SK-N-SH treated with all-trans-retinoic acid at 6 μM for 48 hours (cell line): ENCODE measurements around the gene CPOX.
A peak's percentile ranks its signal among the peaks of the same experiment; 100 is the strongest.

Source experiments
- ATAC-seq: fragments of 200-7000 bp; cut with Tn5 transposase; 3 replicates; pipeline ENCODE4 v1.9.1; 2020; ENCODE audit warnings: mild to moderate bottlenecking, moderate library complexity
- ARNTL ChIP-seq: fragments of 450-650 bp; formaldehyde crosslinking; IDR thresholded peaks from 2 replicates; pipeline ENCODE4 v1.5.0; 2020; ENCODE audit warnings: low read depth, mild to moderate bottlenecking, moderate library complexity, borderline replicate concordance
- BACH2 ChIP-seq: fragments of 250-450 bp; sonication (Bioruptor Pico); IDR thresholded peaks from 2 replicates; pipeline ENCODE4 v1.9.0; 2021; ENCODE audit warnings: mild to moderate bottlenecking, borderline replicate concordance
- CSDC2 ChIP-seq: fragments of 250-450 bp; sonication (Bioruptor Pico); IDR thresholded peaks from 2 replicates; pipeline ENCODE4 v1.5.0; 2020; ENCODE audit warnings: mild to moderate bottlenecking, moderate library complexity
- ESRRG ChIP-seq: fragments of 250-450 bp; sonication (Bioruptor Pico); IDR thresholded peaks from 2 replicates; pipeline ENCODE4 v1.6.1; 2021; ENCODE audit warnings: mild to moderate bottlenecking
- GLIS3 ChIP-seq: fragments of 250-450 bp; sonication (Bioruptor Pico); IDR thresholded peaks from 2 replicates; pipeline ENCODE4 v1.5.0; 2020; ENCODE audit warnings: mild to moderate bottlenecking, moderate library complexity
- ISL1 ChIP-seq: fragments of 250-450 bp; sonication (Bioruptor Pico); IDR thresholded peaks from 2 replicates; pipeline ENCODE4 v2.1.2; 2022; ENCODE audit warnings: mild to moderate bottlenecking, moderate library complexity
- OSR1 ChIP-seq: fragments of 250-450 bp; sonication (Bioruptor Pico); IDR thresholded peaks from 2 replicates; pipeline ENCODE4 v1.8.0; 2022; ENCODE audit warnings: moderate library complexity, mild to moderate bottlenecking, inconsistent platforms
- PPARA ChIP-seq: fragments of 250-450 bp; sonication (Bioruptor Pico); IDR thresholded peaks from 2 replicates; pipeline ENCODE4 v1.5.0; 2020; ENCODE audit warnings: mild to moderate bottlenecking, borderline replicate concordance
- RARB ChIP-seq: fragments of 250-450 bp; sonication (Bioruptor Pico); IDR thresholded peaks from 2 replicates; pipeline ENCODE4 v1.8.0; 2021; ENCODE audit warnings: mild to moderate bottlenecking, moderate library complexity
- SNAI2 ChIP-seq: fragments of 250-450 bp; sonication (Bioruptor Pico); IDR thresholded peaks from 2 replicates; pipeline ENCODE4 v1.5.0; 2020; ENCODE audit warnings: mild to moderate bottlenecking, moderate library complexity
- TCF4 ChIP-seq: fragments of 250-450 bp; sonication (Bioruptor Pico); IDR thresholded peaks from 2 replicates; pipeline ENCODE4 v1.8.0; 2021; ENCODE audit warnings: mild to moderate bottlenecking, moderate library complexity, borderline replicate concordance
- TOX ChIP-seq: fragments of 250-450 bp; sonication (Bioruptor Pico); IDR thresholded peaks from 2 replicates; pipeline ENCODE4 v1.8.0; 2021; ENCODE audit warnings: mild to moderate bottlenecking, moderate library complexity, borderline replicate concordance
- TSHZ2 ChIP-seq: fragments of 250-450 bp; sonication (Bioruptor Pico); IDR thresholded peaks from 2 replicates; pipeline ENCODE4 v1.5.0; 2020; ENCODE audit warnings: mild to moderate bottlenecking, moderate library complexity
- ZC3H10 ChIP-seq: fragments of 250-450 bp; sonication (Bioruptor Pico); IDR thresholded peaks from 2 replicates; pipeline ENCODE4 v1.5.1; 2021; ENCODE audit warnings: mild to moderate bottlenecking, moderate library complexity
- ZFP3 ChIP-seq: fragments of 250-450 bp; sonication (Bioruptor Pico); IDR thresholded peaks from 2 replicates; pipeline ENCODE4 v1.5.0; 2020; ENCODE audit warnings: mild to moderate bottlenecking, moderate library complexity
- ZFP30 ChIP-seq: fragments of 450-650 bp; formaldehyde crosslinking; IDR thresholded peaks from 2 replicates; pipeline ENCODE4 v1.5.0; 2022; ENCODE audit warnings: mild to moderate bottlenecking, moderate library complexity
- ZNF565 ChIP-seq: fragments of 450-650 bp; formaldehyde crosslinking; conservative IDR thresholded peaks from 2 replicates; pipeline ENCODE4 v1.5.0; 2020; ENCODE audit warnings: low read depth, mild to moderate bottlenecking, moderate library complexity
- ZNF70 ChIP-seq: fragments of 450-650 bp; formaldehyde crosslinking; IDR thresholded peaks from 2 replicates; pipeline ENCODE4 v1.5.0; 2020; ENCODE audit warnings: mild to moderate bottlenecking, moderate library complexity
- ZNF8 ChIP-seq: fragments of 450-650 bp; formaldehyde crosslinking; IDR thresholded peaks from 2 replicates; pipeline ENCODE4 v1.5.0; 2020; ENCODE audit warnings: mild to moderate bottlenecking, moderate library complexity
- TF ChIP-seq, protein P1 (sequence below): fragments of 250-450 bp; sonication (Bioruptor Pico); IDR thresholded peaks from 2 replicates; pipeline ENCODE4 v1.5.1; 2020; ENCODE audit warnings: low read depth, mild to moderate bottlenecking, moderate library complexity
- TF ChIP-seq, protein P2 (sequence below): fragments of 250-450 bp; sonication (Bioruptor Pico); IDR thresholded peaks from 2 replicates; pipeline ENCODE4 v1.8.0; 2021; ENCODE audit warnings: low read depth, mild to moderate bottlenecking, moderate library complexity, borderline replicate concordance
- TF ChIP-seq, protein P3 (sequence below): fragments of 250-450 bp; sonication (Bioruptor Pico); IDR thresholded peaks from 2 replicates; pipeline ENCODE4 v1.8.0; 2020; ENCODE audit warnings: mild to moderate bottlenecking, moderate library complexity, borderline replicate concordance
- TF ChIP-seq, protein P4 (sequence below): fragments of 250-450 bp; sonication (Bioruptor Pico); IDR thresholded peaks from 2 replicates; pipeline ENCODE4 v1.5.1; 2021; ENCODE audit warnings: mild to moderate bottlenecking, moderate library complexity

Gene CPOX

GRCh38 chr3:98573181-98573728 lies 20.2 kb downstream of the CPOX start:
- peak; percentile 55; the same call in 2 of the 3 replicates for ATAC-seq
- TF ChIP-seq CSDC2 (CRISPR knock-in tag) (no peak), TOX (CRISPR knock-in tag) (no peak), ZNF70 (CRISPR knock-in tag) (no peak), ZNF565 (CRISPR knock-in tag) (no peak), PPARA (no peak), ZFP30 (CRISPR knock-in tag) (no peak), ARNTL (CRISPR knock-in tag) (no peak), ESRRG (CRISPR knock-in tag) (no peak), BACH2 (CRISPR knock-in tag) (no peak)

DNA sequence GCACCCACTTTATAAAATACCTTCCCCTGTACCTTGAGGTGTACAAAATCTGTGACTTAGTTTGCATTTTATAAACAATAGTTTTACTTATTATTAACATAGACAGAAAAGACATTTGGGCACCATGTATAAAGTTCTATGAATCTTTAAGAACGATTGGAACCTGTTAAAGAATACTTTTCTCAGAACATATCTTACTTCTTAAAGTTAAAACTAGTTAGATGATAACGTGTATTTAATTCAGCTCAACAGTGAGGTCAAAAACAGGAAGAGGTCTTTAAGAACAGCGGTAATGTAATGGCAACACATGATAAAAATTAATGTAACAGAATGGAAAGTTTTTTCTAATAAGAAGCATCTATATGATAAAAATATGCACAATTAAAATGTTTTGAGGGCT lies 25.0 kb downstream of the CPOX start:
- no peak for TF ChIP-seq PPARA
- no peak for ATAC-seq

DNA sequence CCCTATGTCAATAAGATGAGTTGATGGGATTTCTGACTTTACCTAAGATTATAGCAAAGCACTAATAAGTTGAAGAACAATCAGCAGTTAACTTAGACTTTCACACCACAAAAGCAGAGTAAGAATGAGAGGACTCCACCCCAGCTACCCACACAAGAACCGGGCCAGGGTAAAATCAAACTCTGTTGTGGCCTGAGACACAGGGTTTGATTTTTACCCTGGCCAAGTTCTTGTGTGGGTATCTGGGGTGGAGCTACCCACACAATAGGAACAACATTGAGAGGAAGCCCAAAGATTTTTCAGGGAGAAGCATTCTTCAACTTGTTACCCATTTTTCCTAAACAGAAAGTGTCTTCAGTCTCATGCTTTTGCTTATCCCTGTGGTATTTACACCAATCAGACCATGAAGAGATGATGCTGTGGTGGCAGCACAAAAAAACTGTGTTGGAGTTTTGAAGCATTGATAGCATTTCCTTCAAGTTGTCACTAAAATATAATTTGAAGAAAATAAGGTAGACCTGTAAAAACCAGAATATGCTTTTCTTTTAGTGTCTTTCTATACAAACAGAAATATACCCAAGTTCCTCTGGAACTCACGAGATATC lies 25.6 kb downstream of the CPOX start:
- ATAC-seq = no peak
- TF ChIP-seq GLIS3 (no peak), BACH2 (CRISPR knock-in tag) (no peak), PPARA (no peak), ESRRG (CRISPR knock-in tag) (no peak), ZC3H10 (CRISPR knock-in tag) (no peak), ISL1 (CRISPR knock-in tag) (no peak), ZFP3 (CRISPR knock-in tag) (no peak), OSR1 (CRISPR knock-in tag) (no peak), ZNF565 (CRISPR knock-in tag) (no peak), ZNF8 (CRISPR knock-in tag) (no peak), TOX (CRISPR knock-in tag) (no peak), SNAI2 (CRISPR knock-in tag) (no peak), ARNTL (CRISPR knock-in tag) (no peak), ZNF70 (CRISPR knock-in tag) (no peak), TCF4 (CRISPR knock-in tag) (no peak), TSHZ2 (no peak)
- TF ChIP-seq, protein P1, sequence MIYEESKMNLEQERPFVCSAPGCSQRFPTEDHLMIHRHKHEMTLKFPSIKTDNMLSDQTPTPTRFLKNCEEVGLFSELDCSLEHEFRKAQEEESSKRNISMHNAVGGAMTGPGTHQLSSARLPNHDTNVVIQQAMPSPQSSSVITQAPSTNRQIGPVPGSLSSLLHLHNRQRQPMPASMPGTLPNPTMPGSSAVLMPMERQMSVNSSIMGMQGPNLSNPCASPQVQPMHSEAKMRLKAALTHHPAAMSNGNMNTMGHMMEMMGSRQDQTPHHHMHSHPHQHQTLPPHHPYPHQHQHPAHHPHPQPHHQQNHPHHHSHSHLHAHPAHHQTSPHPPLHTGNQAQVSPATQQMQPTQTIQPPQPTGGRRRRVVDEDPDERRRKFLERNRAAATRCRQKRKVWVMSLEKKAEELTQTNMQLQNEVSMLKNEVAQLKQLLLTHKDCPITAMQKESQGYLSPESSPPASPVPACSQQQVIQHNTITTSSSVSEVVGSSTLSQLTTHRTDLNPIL (CRISPR knock-in tag) = no peak
- TF ChIP-seq, protein P2, sequence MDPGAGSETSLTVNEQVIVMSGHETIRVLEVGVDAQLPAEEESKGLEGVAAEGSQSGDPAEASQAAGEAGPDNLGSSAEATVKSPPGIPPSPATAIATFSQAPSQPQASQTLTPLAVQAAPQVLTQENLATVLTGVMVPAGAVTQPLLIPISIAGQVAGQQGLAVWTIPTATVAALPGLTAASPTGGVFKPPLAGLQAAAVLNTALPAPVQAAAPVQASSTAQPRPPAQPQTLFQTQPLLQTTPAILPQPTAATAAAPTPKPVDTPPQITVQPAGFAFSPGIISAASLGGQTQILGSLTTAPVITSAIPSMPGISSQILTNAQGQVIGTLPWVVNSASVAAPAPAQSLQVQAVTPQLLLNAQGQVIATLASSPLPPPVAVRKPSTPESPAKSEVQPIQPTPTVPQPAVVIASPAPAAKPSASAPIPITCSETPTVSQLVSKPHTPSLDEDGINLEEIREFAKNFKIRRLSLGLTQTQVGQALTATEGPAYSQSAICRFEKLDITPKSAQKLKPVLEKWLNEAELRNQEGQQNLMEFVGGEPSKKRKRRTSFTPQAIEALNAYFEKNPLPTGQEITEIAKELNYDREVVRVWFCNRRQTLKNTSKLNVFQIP = no peak
- TF ChIP-seq, protein P3, sequence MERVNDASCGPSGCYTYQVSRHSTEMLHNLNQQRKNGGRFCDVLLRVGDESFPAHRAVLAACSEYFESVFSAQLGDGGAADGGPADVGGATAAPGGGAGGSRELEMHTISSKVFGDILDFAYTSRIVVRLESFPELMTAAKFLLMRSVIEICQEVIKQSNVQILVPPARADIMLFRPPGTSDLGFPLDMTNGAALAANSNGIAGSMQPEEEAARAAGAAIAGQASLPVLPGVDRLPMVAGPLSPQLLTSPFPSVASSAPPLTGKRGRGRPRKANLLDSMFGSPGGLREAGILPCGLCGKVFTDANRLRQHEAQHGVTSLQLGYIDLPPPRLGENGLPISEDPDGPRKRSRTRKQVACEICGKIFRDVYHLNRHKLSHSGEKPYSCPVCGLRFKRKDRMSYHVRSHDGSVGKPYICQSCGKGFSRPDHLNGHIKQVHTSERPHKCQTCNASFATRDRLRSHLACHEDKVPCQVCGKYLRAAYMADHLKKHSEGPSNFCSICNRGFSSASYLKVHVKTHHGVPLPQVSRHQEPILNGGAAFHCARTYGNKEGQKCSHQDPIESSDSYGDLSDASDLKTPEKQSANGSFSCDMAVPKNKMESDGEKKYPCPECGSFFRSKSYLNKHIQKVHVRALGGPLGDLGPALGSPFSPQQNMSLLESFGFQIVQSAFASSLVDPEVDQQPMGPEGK (CRISPR knock-in tag) = no peak

- ATAC-seq = no peak
- no peak for TF ChIP-seq ESRRG (CRISPR knock-in tag)
- TF ChIP-seq ZNF70 (CRISPR knock-in tag) = no peak
- no peak for TF ChIP-seq BACH2 (CRISPR knock-in tag)
- no peak for TF ChIP-seq ARNTL (CRISPR knock-in tag)
- no peak for TF ChIP-seq GLIS3
- TF ChIP-seq, protein P1 (CRISPR knock-in tag) = no peak
- no peak for TF ChIP-seq RARB (CRISPR knock-in tag)
- no peak for TF ChIP-seq ZFP3 (CRISPR knock-in tag)
- TF ChIP-seq TCF4 (CRISPR knock-in tag) = no peak
- TF ChIP-seq ZC3H10 (CRISPR knock-in tag) = no peak
- TF ChIP-seq, protein P4, sequence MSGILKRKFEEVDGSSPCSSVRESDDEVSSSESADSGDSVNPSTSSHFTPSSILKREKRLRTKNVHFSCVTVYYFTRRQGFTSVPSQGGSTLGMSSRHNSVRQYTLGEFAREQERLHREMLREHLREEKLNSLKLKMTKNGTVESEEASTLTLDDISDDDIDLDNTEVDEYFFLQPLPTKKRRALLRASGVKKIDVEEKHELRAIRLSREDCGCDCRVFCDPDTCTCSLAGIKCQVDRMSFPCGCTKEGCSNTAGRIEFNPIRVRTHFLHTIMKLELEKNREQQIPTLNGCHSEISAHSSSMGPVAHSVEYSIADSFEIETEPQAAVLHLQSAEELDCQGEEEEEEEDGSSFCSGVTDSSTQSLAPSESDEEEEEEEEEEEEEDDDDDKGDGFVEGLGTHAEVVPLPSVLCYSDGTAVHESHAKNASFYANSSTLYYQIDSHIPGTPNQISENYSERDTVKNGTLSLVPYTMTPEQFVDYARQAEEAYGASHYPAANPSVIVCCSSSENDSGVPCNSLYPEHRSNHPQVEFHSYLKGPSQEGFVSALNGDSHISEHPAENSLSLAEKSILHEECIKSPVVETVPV (CRISPR knock-in tag) = no peak
Measured at GRCh38 chr3:98565843-98566242, 27.6 kb downstream of the CPOX start.
